DND-41 (cell line): ENCODE results near the gene FBXW8.

Experiments used
- ATAC-seq: fragments of 200-7000 bp; cut with Tn5 transposase; 3 replicates; pipeline ENCODE4 v1.9.1; 2021; ENCODE audit warnings: low read depth; ENCODE audit not compliant: insufficient read depth
- DNase-seq: peaks from one replicate; pipeline ENCODE4 v3.0.0-alpha.2; 2020
- H2AFZ ChIP-seq: 2 replicates; pipeline ENCODE4 v1.6.0; 2012; ENCODE audit warnings: low read depth, low read length
- H3K27ac ChIP-seq: 2 replicates; pipeline ENCODE4 v1.5.1; 2012; ENCODE audit warnings: low read length, inconsistent platforms
- H3K27me3 ChIP-seq: fragments of 200-600 bp; sonication (generic); 2 replicates; pipeline ENCODE4 v1.6.0; 2012; ENCODE audit warnings: low read length, mild to moderate bottlenecking, inconsistent platforms; ENCODE audit not compliant: insufficient read depth, poor library complexity
- H3K36me3 ChIP-seq: 2 replicates; pipeline ENCODE4 v1.5.1; 2012; ENCODE audit warnings: low read length, inconsistent platforms; ENCODE audit not compliant: insufficient read depth
- H3K4me1 ChIP-seq: 2 replicates; pipeline ENCODE4 v1.5.1; 2012; ENCODE audit warnings: mild to moderate bottlenecking, low read length; ENCODE audit not compliant: insufficient read depth
- H3K4me2 ChIP-seq: 2 replicates; pipeline ENCODE4 v1.6.0; 2012; ENCODE audit warnings: mild to moderate bottlenecking, moderate library complexity, low read length, inconsistent platforms; ENCODE audit not compliant: insufficient read depth
- H3K4me3 ChIP-seq, 2 experiments: fragments of 200-600 bp in 1 of 2; shearing (Covaris generic) in 1 of 2; 2 replicates each; pipeline ENCODE4 v1.5.1; 2012 to 2016; ENCODE audit warnings: inconsistent platforms in 2 of 2, low read length in 2 of 2, mild to moderate bottlenecking in 2 of 2, low read depth in 1 of 2, moderate library complexity in 1 of 2
- H3K79me2 ChIP-seq: 2 replicates; pipeline ENCODE4 v1.6.0; 2012; ENCODE audit warnings: low read length, inconsistent platforms; ENCODE audit not compliant: insufficient read depth
- H3K9ac ChIP-seq: 2 replicates; pipeline ENCODE4 v1.6.0; 2012; ENCODE audit warnings: low read depth, mild to moderate bottlenecking, inconsistent platforms, low read length, moderate library complexity
- H3K9me3 ChIP-seq: 2 replicates; pipeline ENCODE4 v1.5.1; 2012; ENCODE audit warnings: low read length, moderate library complexity, mild to moderate bottlenecking, inconsistent platforms; ENCODE audit not compliant: insufficient read depth, severe bottlenecking
- H4K20me1 ChIP-seq: 2 replicates; pipeline ENCODE4 v1.6.0; 2012; ENCODE audit warnings: low read length; ENCODE audit not compliant: insufficient read depth
- EZH2 ChIP-seq: IDR thresholded peaks from 3 replicates; pipeline ENCODE4 v1.6.1; 2012; ENCODE audit warnings: borderline replicate concordance, low read depth, mild to moderate bottlenecking, moderate library complexity, low read length, inconsistent platforms; ENCODE audit not compliant: severe bottlenecking
- TF ChIP-seq, protein P1 (sequence below): IDR thresholded peaks from 2 replicates; pipeline ENCODE4 v1.5.1; 2012; ENCODE audit warnings: borderline replicate concordance, low read length, moderate library complexity, mild to moderate bottlenecking; ENCODE audit not compliant: poor library complexity, severe bottlenecking; ENCODE audit errors: extremely low read depth

Gene FBXW8

GRCh38 chr12:116933091-116933490, 22.3 kb downstream of the FBXW8 start:
- H3K4me3 ChIP-seq, result no peak overlapping the region
- no peaks in the 10 kb centered on the region for H3K4me1 ChIP-seq
- H2AFZ ChIP-seq, result no peak overlapping the region
- H3K27me3 ChIP-seq, result no peaks in the 10 kb centered on the region
- H3K27ac ChIP-seq, result no peak overlapping the region
- no peaks in the 10 kb centered on the region for H3K9me3 ChIP-seq
- TF ChIP-seq, protein P1, sequence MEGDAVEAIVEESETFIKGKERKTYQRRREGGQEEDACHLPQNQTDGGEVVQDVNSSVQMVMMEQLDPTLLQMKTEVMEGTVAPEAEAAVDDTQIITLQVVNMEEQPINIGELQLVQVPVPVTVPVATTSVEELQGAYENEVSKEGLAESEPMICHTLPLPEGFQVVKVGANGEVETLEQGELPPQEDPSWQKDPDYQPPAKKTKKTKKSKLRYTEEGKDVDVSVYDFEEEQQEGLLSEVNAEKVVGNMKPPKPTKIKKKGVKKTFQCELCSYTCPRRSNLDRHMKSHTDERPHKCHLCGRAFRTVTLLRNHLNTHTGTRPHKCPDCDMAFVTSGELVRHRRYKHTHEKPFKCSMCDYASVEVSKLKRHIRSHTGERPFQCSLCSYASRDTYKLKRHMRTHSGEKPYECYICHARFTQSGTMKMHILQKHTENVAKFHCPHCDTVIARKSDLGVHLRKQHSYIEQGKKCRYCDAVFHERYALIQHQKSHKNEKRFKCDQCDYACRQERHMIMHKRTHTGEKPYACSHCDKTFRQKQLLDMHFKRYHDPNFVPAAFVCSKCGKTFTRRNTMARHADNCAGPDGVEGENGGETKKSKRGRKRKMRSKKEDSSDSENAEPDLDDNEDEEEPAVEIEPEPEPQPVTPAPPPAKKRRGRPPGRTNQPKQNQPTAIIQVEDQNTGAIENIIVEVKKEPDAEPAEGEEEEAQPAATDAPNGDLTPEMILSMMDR, result no peak
- no peak for TF ChIP-seq EZH2
- H3K4me2 ChIP-seq, result no peak overlapping the region
- H4K20me1 ChIP-seq, result peaks cover 15% of the 10 kb centered on the region; the same call in 1 of the 2 replicates
- DNase-seq (no peak), ATAC-seq (no peak)
- H3K9ac ChIP-seq, result no peak overlapping the region
- no peaks in the 10 kb centered on the region for H3K79me2 ChIP-seq
- H3K36me3 ChIP-seq, result peaks cover 19% of the 10 kb centered on the region

DNA sequence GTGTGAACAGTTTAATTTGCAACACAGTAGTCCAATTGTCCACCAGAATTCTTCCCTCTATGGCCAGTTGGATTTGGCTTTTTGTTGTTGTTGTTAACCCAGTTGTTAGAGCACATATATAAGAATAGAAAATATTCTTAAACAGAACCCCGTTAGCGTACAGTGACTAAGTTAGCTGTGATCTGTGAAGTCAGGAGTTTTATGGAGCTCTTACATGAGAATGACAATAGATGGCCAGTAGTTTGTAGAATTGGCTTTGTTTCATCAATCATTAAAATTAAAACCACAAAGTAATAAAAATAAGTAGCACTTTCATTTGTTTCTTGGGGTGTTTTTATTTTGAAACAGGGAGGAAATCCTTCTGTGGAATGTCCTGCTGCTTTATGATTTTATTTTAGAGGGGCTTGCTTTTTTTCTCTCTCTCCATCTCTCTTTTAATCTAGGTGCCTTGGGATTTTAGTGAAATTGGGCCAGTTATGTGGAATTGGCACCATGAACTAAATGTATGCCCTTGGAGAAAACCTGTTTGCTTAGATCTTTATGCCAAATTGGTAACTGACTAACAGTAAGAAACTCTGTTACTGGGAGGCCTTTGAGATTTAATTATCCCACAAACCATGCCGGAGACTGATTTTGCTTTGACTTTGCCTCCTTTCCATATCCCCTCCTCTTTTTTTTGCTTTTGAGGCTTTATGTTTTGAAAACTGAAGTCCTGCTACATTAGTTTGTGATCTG, 22.9 kb downstream of the FBXW8 start:
- Histone ChIP-seq H3K36me3 (peaks cover 15% of the 10 kb centered on the region), H3K27me3 (no peaks in the 10 kb centered on the region), H3K4me2 (no peak overlapping the region), H3K9me3 (no peaks in the 10 kb centered on the region), H3K4me1 (no peaks in the 10 kb centered on the region), H3K9ac (no peak overlapping the region), H4K20me1 (peaks cover 10% of the 10 kb centered on the region; the same call in 1 of the 2 replicates), H3K27ac (no peak overlapping the region), H3K79me2 (no peaks in the 10 kb centered on the region), H2AFZ (no peak overlapping the region), H3K4me3 (no peak overlapping the region)
- no peak for DNase-seq
- no peak for ATAC-seq
- TF ChIP-seq EZH2, result no peak
- TF ChIP-seq, protein P1, result no peak

DNA sequence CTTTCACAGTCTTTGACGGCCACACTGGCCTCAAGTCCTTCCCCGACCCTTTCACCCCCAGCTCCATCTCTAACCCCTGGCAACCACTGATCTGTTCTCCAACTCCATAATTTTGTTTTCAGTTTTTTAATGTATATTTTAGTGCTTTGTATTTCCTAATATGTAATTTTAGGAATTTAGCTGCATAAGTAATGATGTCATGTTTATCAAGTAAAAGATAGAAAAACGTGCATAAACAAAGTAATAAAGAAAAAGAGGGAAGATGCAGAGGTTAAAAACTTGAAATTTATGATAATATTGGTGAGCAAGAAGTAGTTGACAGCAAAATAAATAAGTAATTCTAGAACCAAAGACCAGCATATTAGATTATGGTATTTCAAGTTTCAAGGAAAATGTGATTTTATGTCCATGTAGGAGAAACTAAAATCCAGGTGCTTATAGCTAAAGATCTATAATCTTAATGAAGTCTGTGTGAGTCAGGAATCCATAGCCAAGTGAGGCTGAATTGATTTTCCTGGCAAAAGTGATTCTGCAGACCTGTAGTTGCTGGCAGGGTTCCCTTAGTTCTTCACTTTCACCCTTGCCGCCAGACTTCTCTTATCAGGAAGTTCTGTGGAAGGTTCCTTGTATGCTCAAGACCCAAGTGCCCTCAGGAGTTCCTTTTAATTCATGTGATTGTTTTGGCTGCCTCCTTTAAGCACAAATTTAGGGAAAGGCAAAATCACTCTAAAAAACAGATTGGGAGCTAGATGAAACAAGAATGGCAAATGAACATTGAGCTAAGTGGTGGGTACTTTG, 24.4 kb downstream of the FBXW8 start:
- peaks cover 11% of the 10 kb centered on the region for H3K36me3 ChIP-seq
- no peak for TF ChIP-seq EZH2
- TF ChIP-seq, protein P1, result no peak
- ATAC-seq (no peak), DNase-seq (no peak)
- no peak overlapping the region for H3K4me3 ChIP-seq
- no peak overlapping the region for H3K9ac ChIP-seq
- no peak overlapping the region for H2AFZ ChIP-seq
- no peak overlapping the region for H3K27ac ChIP-seq
- H3K79me2 ChIP-seq, result no peaks in the 10 kb centered on the region
- H3K27me3 ChIP-seq, result no peaks in the 10 kb centered on the region
- H3K9me3 ChIP-seq, result no peaks in the 10 kb centered on the region
- peaks cover 10% of the 10 kb centered on the region; the same call in 1 of the 2 replicates for H4K20me1 ChIP-seq
- H3K4me2 ChIP-seq, result no peak overlapping the region
- H3K4me1 ChIP-seq, result no peaks in the 10 kb centered on the region
